HCT116 (cell line): ENCODE results near the gene AUTS2.

Experiments
- ATF3 ChIP-seq: IDR thresholded peaks from 2 replicates; pipeline ENCODE4 v1.6.1; 2012
- EGR1 ChIP-seq: IDR thresholded peaks from 2 replicates; pipeline ENCODE4 v1.6.1; 2012; ENCODE audit warnings: low read depth
- EZH2 ChIP-seq: fragments of 200-600 bp; sonication (generic); IDR thresholded peaks from 2 replicates; pipeline ENCODE4 v1.6.1; 2017; ENCODE audit warnings: antibody characterized with exemption, mixed run types
- EZH2phosphoT487 ChIP-seq: fragments of 200-600 bp; IDR thresholded peaks from 2 replicates; pipeline ENCODE4 v1.6.1; 2018; ENCODE audit warnings: antibody characterized with exemption, borderline replicate concordance
- POLR2A ChIP-seq: IDR thresholded peaks from 2 replicates; pipeline ENCODE4 v1.7.0; 2011; ENCODE audit warnings: borderline replicate concordance; ENCODE audit not compliant: insufficient read depth, insufficient read length; ENCODE audit errors: extremely low read depth
- POLR2AphosphoS5 ChIP-seq: IDR thresholded peaks from 2 replicates; pipeline ENCODE4 v1.6.1; 2011; ENCODE audit warnings: mild to moderate bottlenecking, low read depth, low read length, moderate library complexity
- REST ChIP-seq: IDR thresholded peaks from 2 replicates; pipeline ENCODE4 v1.6.1; 2012; ENCODE audit warnings: low read depth
- SIN3A ChIP-seq: IDR thresholded peaks from 2 replicates; pipeline ENCODE4 v1.6.1; 2012; ENCODE audit warnings: low read depth
- TCF7L2 ChIP-seq: IDR thresholded peaks from 2 replicates; pipeline ENCODE4 v1.7.0; 2011; ENCODE audit warnings: borderline replicate concordance, inconsistent platforms; ENCODE audit not compliant: insufficient read depth, insufficient read length; ENCODE audit errors: extremely low read depth
- YY1 ChIP-seq: IDR thresholded peaks from 2 replicates; pipeline ENCODE4 v1.6.1; 2011; ENCODE audit warnings: low read length, low read depth, moderate library complexity, mild to moderate bottlenecking; ENCODE audit not compliant: insufficient replicate concordance; ENCODE audit errors: extremely low read depth
- ZFX ChIP-seq: fragments of 450-650 bp; IDR thresholded peaks from 2 replicates; pipeline ENCODE4 v1.6.1; 2017
- ZNF274 ChIP-seq: fragments of 200-500 bp; sonication (Bioruptor generic); IDR thresholded peaks from 2 replicates; pipeline ENCODE4 v1.6.1; 2014; ENCODE audit warnings: mild to moderate bottlenecking, low read depth, low read length, inconsistent platforms
- TF ChIP-seq, protein P1 (sequence below), 3 experiments: fragments of 200-600 bp in 1 of 3; sonication (generic) in 1 of 3; IDR thresholded peaks in 2 of 3; conservative IDR thresholded peaks in 1 of 3; 2 replicates each; pipeline ENCODE4 v1.5.1; 2012 to 2017; ENCODE audit warnings: low read depth in 2 of 3, low read length in 2 of 3, antibody characterized with exemption in 1 of 3, borderline replicate concordance in 1 of 3, control low read depth in 1 of 3, mild to moderate bottlenecking in 1 of 3, mixed read lengths in 1 of 3, mixed run types in 1 of 3, moderate library complexity in 1 of 3; ENCODE audit not compliant: insufficient read depth in 1 of 3
- TF ChIP-seq, protein P2 (sequence below): IDR thresholded peaks from 2 replicates; pipeline ENCODE4 v1.6.1; 2011; ENCODE audit warnings: mild to moderate bottlenecking, low read length, moderate library complexity; ENCODE audit not compliant: insufficient replicate concordance; ENCODE audit errors: extremely low read depth

GRCh38 chr7:69903410-69903809 is 305.1 kb downstream of the AUTS2 start:
- no peak for TF ChIP-seq ZNF274
- TF ChIP-seq, protein P1, sequence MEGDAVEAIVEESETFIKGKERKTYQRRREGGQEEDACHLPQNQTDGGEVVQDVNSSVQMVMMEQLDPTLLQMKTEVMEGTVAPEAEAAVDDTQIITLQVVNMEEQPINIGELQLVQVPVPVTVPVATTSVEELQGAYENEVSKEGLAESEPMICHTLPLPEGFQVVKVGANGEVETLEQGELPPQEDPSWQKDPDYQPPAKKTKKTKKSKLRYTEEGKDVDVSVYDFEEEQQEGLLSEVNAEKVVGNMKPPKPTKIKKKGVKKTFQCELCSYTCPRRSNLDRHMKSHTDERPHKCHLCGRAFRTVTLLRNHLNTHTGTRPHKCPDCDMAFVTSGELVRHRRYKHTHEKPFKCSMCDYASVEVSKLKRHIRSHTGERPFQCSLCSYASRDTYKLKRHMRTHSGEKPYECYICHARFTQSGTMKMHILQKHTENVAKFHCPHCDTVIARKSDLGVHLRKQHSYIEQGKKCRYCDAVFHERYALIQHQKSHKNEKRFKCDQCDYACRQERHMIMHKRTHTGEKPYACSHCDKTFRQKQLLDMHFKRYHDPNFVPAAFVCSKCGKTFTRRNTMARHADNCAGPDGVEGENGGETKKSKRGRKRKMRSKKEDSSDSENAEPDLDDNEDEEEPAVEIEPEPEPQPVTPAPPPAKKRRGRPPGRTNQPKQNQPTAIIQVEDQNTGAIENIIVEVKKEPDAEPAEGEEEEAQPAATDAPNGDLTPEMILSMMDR (IDR thresholded peaks at IDR 0.05 in 2 of 3, conservative IDR thresholded peaks at IDR 0.05 in 1 of 3; ENCODE audit: borderline replicate concordance in 1 of 3, insufficient read depth in 1 of 3, low read depth in 2 of 3, low read length in 2 of 3) = no peak
- no peak for TF ChIP-seq EZH2
- no peak for TF ChIP-seq EZH2phosphoT487
- no peak for TF ChIP-seq YY1
- TF ChIP-seq, protein P2, sequence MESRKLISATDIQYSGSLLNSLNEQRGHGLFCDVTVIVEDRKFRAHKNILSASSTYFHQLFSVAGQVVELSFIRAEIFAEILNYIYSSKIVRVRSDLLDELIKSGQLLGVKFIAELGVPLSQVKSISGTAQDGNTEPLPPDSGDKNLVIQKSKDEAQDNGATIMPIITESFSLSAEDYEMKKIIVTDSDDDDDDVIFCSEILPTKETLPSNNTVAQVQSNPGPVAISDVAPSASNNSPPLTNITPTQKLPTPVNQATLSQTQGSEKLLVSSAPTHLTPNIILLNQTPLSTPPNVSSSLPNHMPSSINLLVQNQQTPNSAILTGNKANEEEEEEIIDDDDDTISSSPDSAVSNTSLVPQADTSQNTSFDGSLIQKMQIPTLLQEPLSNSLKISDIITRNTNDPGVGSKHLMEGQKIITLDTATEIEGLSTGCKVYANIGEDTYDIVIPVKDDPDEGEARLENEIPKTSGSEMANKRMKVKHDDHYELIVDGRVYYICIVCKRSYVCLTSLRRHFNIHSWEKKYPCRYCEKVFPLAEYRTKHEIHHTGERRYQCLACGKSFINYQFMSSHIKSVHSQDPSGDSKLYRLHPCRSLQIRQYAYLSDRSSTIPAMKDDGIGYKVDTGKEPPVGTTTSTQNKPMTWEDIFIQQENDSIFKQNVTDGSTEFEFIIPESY = no peak
- no peak for TF ChIP-seq ZFX
- TF ChIP-seq POLR2A = no peak
- no peak for TF ChIP-seq ATF3
- no peak for TF ChIP-seq EGR1
- no peak for TF ChIP-seq POLR2AphosphoS5
- no peak for TF ChIP-seq SIN3A
- TF ChIP-seq TCF7L2 = no peak
- no peak for TF ChIP-seq REST
